ENCODE data around the gene OPRD1.

The OPRD1 gene

GRCh38 chr1:28910379-28911115 lies 98.6 kb downstream of the OPRD1 start:
- no peak for DNase-seq (ENCODE audit: low spot score)

GRCh38 chr1:28913786-28914227 lies 101.8 kb downstream of the OPRD1 start:
- DNase-seq (ENCODE audit: low spot score), result no peak

DNA sequence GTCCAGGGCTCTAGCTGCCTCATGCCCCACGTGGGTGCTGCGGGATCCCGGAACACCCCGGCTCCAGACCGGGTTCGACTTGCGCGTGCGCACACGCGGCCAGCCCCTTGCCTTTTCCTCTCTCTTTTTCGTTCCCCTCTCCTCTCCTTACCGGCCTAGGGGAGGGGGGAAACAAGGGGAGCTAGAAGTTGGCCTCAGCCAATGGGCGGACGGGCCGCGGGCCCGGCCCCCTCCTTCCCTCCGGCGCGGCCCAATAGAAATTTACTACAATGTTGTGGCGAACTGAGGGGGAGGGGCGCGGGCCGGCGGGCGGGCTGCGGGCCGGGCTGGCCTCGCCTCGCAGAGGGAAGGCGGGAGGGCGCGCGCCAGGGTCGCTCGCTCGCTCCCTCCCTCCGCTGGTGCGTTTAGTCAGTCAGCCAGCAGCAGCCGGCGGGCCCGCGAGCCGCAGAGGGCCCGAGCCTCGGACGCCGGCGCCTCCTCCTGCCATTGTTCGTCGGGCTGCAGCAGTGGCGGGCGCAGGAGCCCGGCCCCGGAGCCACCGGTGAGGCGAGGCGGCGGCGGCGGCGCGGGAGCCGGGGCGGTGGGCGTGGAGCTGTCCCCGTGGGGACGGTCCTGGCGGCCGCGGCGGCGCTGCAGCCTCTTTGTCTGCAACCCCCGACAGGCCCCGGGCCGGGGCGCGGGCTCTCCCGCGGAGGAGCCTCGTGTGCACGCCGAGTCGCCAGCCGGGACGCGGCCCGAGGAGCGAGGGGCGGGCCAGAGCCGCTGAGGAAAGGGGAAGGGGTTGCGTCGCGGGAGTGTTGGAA lies 102.5 kb downstream of the OPRD1 start, which contains the start of gene EPB41:
Gene EPB41, plus strand, starts transcription at position 342 of the 803 bp plus-strand sequence. CDS start 72,869 bp downstream, outside the sequence.
- DNase-seq (ENCODE audit: low spot score), result peak; percentile 94

DNA sequence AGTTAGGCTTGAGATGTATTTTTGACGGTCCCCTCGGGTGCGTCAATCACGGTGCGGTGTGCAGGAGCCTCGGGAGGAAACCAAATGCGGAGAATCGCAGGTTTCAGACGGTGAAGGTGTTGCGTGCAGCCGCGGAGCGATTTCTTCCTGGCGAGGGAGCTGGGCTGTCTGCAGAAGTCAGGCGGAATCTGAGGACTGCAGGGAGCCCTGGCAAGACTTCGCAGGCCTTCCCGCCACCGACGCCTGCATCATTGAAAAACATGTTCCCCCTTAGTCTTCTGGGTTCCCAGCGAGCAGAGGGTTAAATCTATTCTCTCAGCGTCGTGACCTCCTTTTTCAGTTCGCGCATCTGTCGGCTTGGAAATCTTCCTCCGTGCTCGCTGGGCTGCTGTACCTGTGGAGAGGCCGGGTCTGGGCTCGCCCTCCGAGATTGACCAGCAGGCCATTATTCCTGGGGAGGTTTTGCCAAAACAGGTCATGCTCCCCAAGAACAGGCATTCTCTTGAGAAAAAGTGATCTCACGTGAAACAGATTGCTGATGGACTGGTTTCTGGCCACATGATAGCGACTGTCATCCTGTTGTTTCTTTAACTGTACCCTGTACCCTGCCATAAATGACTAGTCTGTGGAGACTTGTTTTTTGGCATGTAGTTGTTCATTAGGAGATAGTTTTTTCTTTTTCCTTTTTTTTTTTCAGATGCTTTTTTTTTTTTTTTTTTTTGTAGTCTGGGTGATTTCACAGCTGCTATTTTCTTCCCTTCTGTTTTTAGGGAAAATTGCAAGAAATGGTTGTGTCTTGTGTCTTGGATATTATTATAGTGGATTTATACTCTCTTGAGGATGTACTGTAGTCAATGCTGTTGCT lies 103.3 kb downstream of the OPRD1 start:
- peak; percentile 63 for DNase-seq (ENCODE audit: low spot score)

- peak; percentile 17 for DNase-seq (ENCODE audit: low spot score)
Measured at GRCh38 chr1:28917757-28918118, 105.8 kb downstream of the OPRD1 start.

Data from RKO (cell line).